Small intestine (tissue), 7 donors: ENCODE measurements around the gene PRG2. TPM values are rescaled to one million over a fixed set of nuclear protein-coding genes. Genes with fewer than 3 reads are reported as not detected.
A peak's percentile ranks its signal among the peaks of the same experiment; 100 is the strongest.

Source experiments
- DNase-seq, 2 donors: peaks; one replicate each; pipeline versions ENCODE4 v3.0.0 to v3.0.0-alpha.2; 2013
- FAIRE-seq: peaks from 2 replicates; lab custom pipeline; 2012; peaks lifted over from hg19 to GRCh38; lab: Jason Lieb, UNC
- H3K27ac ChIP-seq, 3 donors: one replicate each; pipeline ENCODE4 v1.5.1; 2013; ENCODE audit warnings: low read length in 2 of 3, mild to moderate bottlenecking in 2 of 3, control low read depth in 1 of 3, inconsistent platforms in 1 of 3, low read depth in 1 of 3, moderate library complexity in 1 of 3
- H3K27me3 ChIP-seq, 3 donors: one replicate each; pipeline ENCODE4 v1.6.1; 2013; ENCODE audit warnings: low read length in 3 of 3, inconsistent platforms in 1 of 3; ENCODE audit not compliant: control insufficient read depth in 3 of 3, insufficient read depth in 3 of 3
- H3K36me3 ChIP-seq, 3 donors: one replicate each; pipeline ENCODE4 v1.6.1; 2013; ENCODE audit warnings: low read length in 3 of 3, inconsistent platforms in 1 of 3, low read depth in 1 of 3, mild to moderate bottlenecking in 1 of 3, moderate library complexity in 1 of 3; ENCODE audit not compliant: control insufficient read depth in 3 of 3, insufficient read depth in 2 of 3
- H3K4me1 ChIP-seq, 3 donors: one replicate each; pipeline ENCODE4 v1.6.1; 2013; ENCODE audit warnings: low read length in 2 of 3, inconsistent platforms in 1 of 3, low read depth in 1 of 3, mild to moderate bottlenecking in 1 of 3, moderate library complexity in 1 of 3; ENCODE audit not compliant: control insufficient read depth in 3 of 3, insufficient read depth in 2 of 3
- H3K4me3 ChIP-seq, 3 donors: one replicate each; pipeline ENCODE4 v1.5.1; 2013; ENCODE audit warnings: low read length in 3 of 3, control low read depth in 1 of 3, inconsistent platforms in 1 of 3, low read depth in 1 of 3, mild to moderate bottlenecking in 1 of 3, moderate library complexity in 1 of 3
- H3K9me3 ChIP-seq, 2 donors: one replicate each; pipeline ENCODE4 v1.6.1; 2013; ENCODE audit warnings: low read depth in 1 of 2, low read length in 1 of 2; ENCODE audit not compliant: control insufficient read depth in 2 of 2, insufficient read depth in 1 of 2
- WGBS, 3 donors: extraction: QIAGEN DNeasy Blood & Tissue Kit; methylation state at CpG; one replicate each; pipeline ENCODE4 v1.1.7; 2013; 5-methylcytosine and 5-hydroxymethylcytosine counted together
- polyA plus RNA-seq, 4 donors: library from polyadenylated mRNA; stranded (reverse) in 3 of 4; unstranded in 1 of 4; fragments of 200-250 nt in 3 of 4; fragments of 120-200 nt in 1 of 4; gene quantifications; one replicate each; pipeline versions ENCODE4 v1.2.1 to v1.2.3, GENCODE V29; 2013
- donor health status: healthy with polysubstance abuse.
- donor health status: control.
- donor health status: control.
- donor health status: Bipolar disorder and iron deficiency.
- donor health status: healthy.

Gene PRG2
- polyA plus RNA-seq, 4 donors: 0.15 to 0.31 TPM; not detected in 2

- Histone ChIP-seq H3K27ac (no peak overlapping the region), H3K4me1 (no peaks in the 10 kb centered on the region), H3K27me3 (no peaks in the 10 kb centered on the region), H3K36me3 (no peaks in the 10 kb centered on the region), H3K4me3 (no peak overlapping the region), H3K9me3 (peaks cover 0 to 6% of the 10 kb centered on the region in 2 donors)
- no peak for DNase-seq
- 84 to 88% (median 86%) methylated on average over 9 of the region's 9 CpGs for WGBS, 3 donors
- no peak for FAIRE-seq
Observed at GRCh38 chr11:57347336-57347735, 43.1 kb downstream of the PRG2 start.

- no peaks in the 10 kb centered on the region for H3K4me1 ChIP-seq
- no peak overlapping the region for H3K27ac ChIP-seq
- WGBS, 3 donors: 12 to 18% (median 18%) methylated on average over 11 of the region's 11 CpGs
- no peaks in the 10 kb centered on the region for H3K36me3 ChIP-seq
- DNase-seq (peak; percentile 80 to 88), FAIRE-seq (no peak)
- H3K27me3 ChIP-seq: peaks cover 0 to under 1% (median 0%) of the 10 kb centered on the region in 3 donors
- no peak overlapping the region for H3K4me3 ChIP-seq
- peaks cover 0 to under 1% of the 10 kb centered on the region in 2 donors for H3K9me3 ChIP-seq
Observed at GRCh38 chr11:57345555-57346211, 44.8 kb downstream of the PRG2 start.

- FAIRE-seq: no peak
- WGBS, 3 donors: 91 to 96% (median 95%) methylated on average over 10 of the region's 10 CpGs
- no peak for DNase-seq
Observed at GRCh38 chr11:57344826-57345225, 45.6 kb downstream of the PRG2 start.

GRCh38 chr11:57343825-57344224, 46.6 kb downstream of the PRG2 start:
- FAIRE-seq (no peak), DNase-seq (no peak)
- WGBS, 3 donors: 81 to 88% (median 82%) methylated on average over 7 of the region's 7 CpGs
- Histone ChIP-seq H3K27me3 (peaks cover 0 to 7% (median 0%) of the 10 kb centered on the region in 3 donors), H3K9me3 (no peaks in the 10 kb centered on the region), H3K4me3 (no peak overlapping the region), H3K36me3 (no peaks in the 10 kb centered on the region), H3K27ac (no peak overlapping the region), H3K4me1 (no peaks in the 10 kb centered on the region)

More at GRCh38 chr11:57344826-57345225, 45.6 kb downstream of the PRG2 start:
- H3K27ac ChIP-seq: no peak overlapping the region
- H3K4me3 ChIP-seq: no peak overlapping the region
- H3K4me1 ChIP-seq: no peaks in the 10 kb centered on the region
- H3K36me3 ChIP-seq: no peaks in the 10 kb centered on the region
- H3K9me3 ChIP-seq: no peaks in the 10 kb centered on the region
- peaks cover 0 to 7% (median 0%) of the 10 kb centered on the region in 3 donors for H3K27me3 ChIP-seq

- Histone ChIP-seq H3K4me3 (no peak overlapping the region), H3K9me3 (no peaks in the 10 kb centered on the region), H3K4me1 (no peaks in the 10 kb centered on the region), H3K36me3 (no peaks in the 10 kb centered on the region), H3K27me3 (peaks cover 0 to 7% (median 0%) of the 10 kb centered on the region in 3 donors), H3K27ac (no peak overlapping the region)
- no peak for FAIRE-seq
- WGBS, 3 donors: 84 to 89% (median 84%) methylated on average over 11 of the region's 11 CpGs
- DNase-seq: no peak
Observed at GRCh38 chr11:57342702-57343101, 47.7 kb downstream of the PRG2 start.

- Histone ChIP-seq H3K36me3 (no peaks in the 10 kb centered on the region), H3K27me3 (peaks cover 0 to 7% (median 0%) of the 10 kb centered on the region in 3 donors), H3K4me1 (peaks cover 0 to under 1% (median 0%) of the 10 kb centered on the region in 3 donors), H3K4me3 (no peak overlapping the region), H3K9me3 (no peaks in the 10 kb centered on the region), H3K27ac (no peak overlapping the region)
- 73 to 80% (median 75%) methylated on average over 6 of the region's 6 CpGs for WGBS, 3 donors
- FAIRE-seq (no peak), DNase-seq (no peak)
Observed at GRCh38 chr11:57341250-57341808, 49.1 kb downstream of the PRG2 start.

- FAIRE-seq (no peak), DNase-seq (peak in 1 of 2 donors; percentile 29)
Observed at GRCh38 chr11:57340039-57340615, 50.3 kb downstream of the PRG2 start.

GRCh38 chr11:57339328-57339727, 51.1 kb downstream of the PRG2 start:
- no peak for FAIRE-seq
- Histone ChIP-seq H3K36me3 (peaks cover 0 to 3% (median 0%) of the 10 kb centered on the region in 3 donors), H3K4me3 (no peak overlapping the region), H3K4me1 (peaks cover 2 to 10% (median 6%) of the 10 kb centered on the region in 3 donors), H3K9me3 (no peaks in the 10 kb centered on the region), H3K27me3 (peaks cover 0 to 7% (median 0%) of the 10 kb centered on the region in 3 donors), H3K27ac (no peak overlapping the region)
- WGBS, 3 donors: 83 to 90% (median 83%) methylated on average over 5 of the region's 5 CpGs
- DNase-seq: no peak

More at GRCh38 chr11:57340039-57340615, 50.3 kb downstream of the PRG2 start:
- WGBS, 3 donors: 39 to 46% (median 45%) methylated on average over 12 of the region's 12 CpGs
- H3K36me3 ChIP-seq: no peaks in the 10 kb centered on the region
- no peaks in the 10 kb centered on the region for H3K9me3 ChIP-seq
- peaks cover 0 to 6% (median 0%) of the 10 kb centered on the region in 3 donors for H3K4me1 ChIP-seq
- peaks cover 0 to 7% (median 0%) of the 10 kb centered on the region in 3 donors for H3K27me3 ChIP-seq
- no peak overlapping the region for H3K27ac ChIP-seq
- H3K4me3 ChIP-seq: no peak overlapping the region
